ENCODE results near the gene RAPGEF4.

The RAPGEF4 gene

GRCh38 chr2:172845028-172845630 lies 109.5 kb downstream of the RAPGEF4 start:
- DNase-seq (ENCODE audit: low spot score), result no peak
- CTCF ChIA-PET, result interaction anchor here (0.6 kb wide), 1 partner anchor 87 kb away, joined by 3 read pairs; no protein-coding TSS in a partner anchor
- POLR2A ChIA-PET (ENCODE audit: low non-redundant PET), result no interaction called here
- TF ChIP-seq CTCF (conservative IDR thresholded peaks at IDR 0.05; ENCODE audit: low read depth), result no peak
- H3K27ac ChIP-seq, result no peak overlapping the region

- CTCF ChIA-PET, result no interaction called here
- POLR2A ChIA-PET (ENCODE audit: low non-redundant PET), result no interaction called here
- TF ChIP-seq CTCF (conservative IDR thresholded peaks at IDR 0.05; ENCODE audit: low read depth), result no peak
Observed at GRCh38 chr2:172846551-172846950, 110.9 kb downstream of the RAPGEF4 start.

GRCh38 chr2:172847188-172847587 lies 111.5 kb downstream of the RAPGEF4 start:
- no peak overlapping the region for H3K27ac ChIP-seq
- no peak for DNase-seq (ENCODE audit: low spot score)
- ChIA-PET CTCF (interaction anchor here (0.6 kb wide), 1 partner anchor 8 kb away, joined by 3 read pairs; no protein-coding TSS in a partner anchor), POLR2A (ENCODE audit: low non-redundant PET) (no interaction called here)
- TF ChIP-seq CTCF (conservative IDR thresholded peaks at IDR 0.05; ENCODE audit: low read depth), result no peak

More at GRCh38 chr2:172846551-172846950, 110.9 kb downstream of the RAPGEF4 start:
- no peak for DNase-seq (ENCODE audit: low spot score)
- no peak overlapping the region for H3K27ac ChIP-seq

- no peak overlapping the region for H3K27ac ChIP-seq
- DNase-seq (ENCODE audit: low spot score), result no peak
- CTCF ChIA-PET, result no interaction called here
- no peak for TF ChIP-seq CTCF (conservative IDR thresholded peaks at IDR 0.05; ENCODE audit: low read depth)
- POLR2A ChIA-PET (ENCODE audit: low non-redundant PET), result no interaction called here
Observed at GRCh38 chr2:172848519-172848918, 112.9 kb downstream of the RAPGEF4 start.

- TF ChIP-seq CTCF (conservative IDR thresholded peaks at IDR 0.05; ENCODE audit: low read depth), result no peak
- DNase-seq (ENCODE audit: low spot score), result no peak
- no peak overlapping the region for H3K27ac ChIP-seq
- POLR2A ChIA-PET (ENCODE audit: low non-redundant PET), result no interaction called here
- CTCF ChIA-PET, result interaction anchor here (0.7 kb wide), 2 partner anchors 50 to 382 kb away, joined by 3 read pairs; no protein-coding TSS in a partner anchor
Observed at GRCh38 chr2:172849519-172850217, 114.0 kb downstream of the RAPGEF4 start.

GRCh38 chr2:172855588-172855987 lies 119.9 kb downstream of the RAPGEF4 start:
- no peak for DNase-seq (ENCODE audit: low spot score)
- POLR2A ChIA-PET (ENCODE audit: low non-redundant PET), result no interaction called here
- no peak for TF ChIP-seq CTCF (conservative IDR thresholded peaks at IDR 0.05; ENCODE audit: low read depth)
- no peak overlapping the region for H3K27ac ChIP-seq
- CTCF ChIA-PET, result interaction anchor here (0.6 kb wide), 2 partner anchors 8 to 546 kb away, joined by 3 to 5 read pairs; no protein-coding TSS in a partner anchor
